ENCODE measurements around the gene UROD.
"Not testable (repeated sequence)": the region's sequence is repeated elsewhere in the genome, so short reads cannot be mapped to it uniquely, and the experiment has no call there.

UROD gene

DNA sequence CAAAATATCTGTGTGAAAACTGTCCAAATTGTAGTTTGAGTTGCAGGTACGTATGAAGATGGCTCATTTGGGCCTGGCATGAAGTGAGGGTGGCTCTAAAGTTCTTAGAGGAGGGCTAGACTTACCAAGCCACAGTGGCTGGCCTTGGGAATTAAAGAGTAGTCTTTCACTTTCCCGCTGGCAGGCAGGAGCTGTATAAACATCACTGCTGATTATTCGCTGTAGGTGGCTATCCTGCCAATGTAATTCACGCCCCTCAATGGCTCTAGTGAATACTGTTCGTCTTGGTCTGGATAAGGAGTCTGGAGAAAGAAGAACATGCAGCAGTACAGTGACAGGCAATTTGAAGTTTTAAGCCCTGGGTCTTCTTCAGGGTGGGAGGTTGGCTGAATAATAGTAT lies 31.0 kb downstream of the UROD start:
- DNase-seq = no peak

DNA sequence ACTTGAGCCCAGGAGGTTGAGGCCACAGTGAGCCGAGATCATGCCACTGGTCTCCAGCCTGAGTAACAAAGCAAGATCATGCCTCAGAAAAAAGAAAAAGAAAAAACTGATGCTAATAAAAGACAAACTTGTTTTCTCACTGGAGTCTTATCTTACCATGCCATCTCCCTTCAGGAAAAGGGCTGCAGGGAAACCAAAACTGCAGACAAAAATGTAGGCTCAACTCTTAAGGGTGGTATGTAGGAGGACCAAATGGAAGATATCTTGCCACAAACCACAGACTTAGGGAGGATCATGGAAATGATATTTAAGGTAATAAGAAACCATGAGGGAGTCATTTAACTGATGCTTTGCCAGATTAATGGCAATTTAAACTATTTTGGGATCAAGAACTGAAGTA lies 32.9 kb downstream of the UROD start:
- DNase-seq = no peak

DNA sequence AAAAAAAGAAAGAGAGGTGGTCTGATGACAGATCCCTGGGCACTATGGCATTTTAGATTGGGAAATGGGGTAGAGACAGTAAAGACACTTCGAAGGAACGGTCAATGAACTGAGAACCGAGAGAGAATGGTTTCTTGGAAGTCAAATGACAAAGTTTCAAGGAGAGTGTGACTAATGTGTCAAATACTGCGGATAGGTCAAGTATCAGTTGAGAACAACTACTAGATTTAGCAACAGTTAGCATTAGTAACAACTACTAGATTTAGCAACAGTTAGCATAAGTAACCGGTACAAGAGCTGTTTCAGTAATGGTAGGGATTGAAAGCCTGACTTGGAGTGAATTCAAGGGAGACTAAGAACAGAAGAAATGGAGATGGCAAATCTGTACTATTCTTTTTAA lies 35.0 kb downstream of the UROD start:
- DNase-seq = no peak

DNA sequence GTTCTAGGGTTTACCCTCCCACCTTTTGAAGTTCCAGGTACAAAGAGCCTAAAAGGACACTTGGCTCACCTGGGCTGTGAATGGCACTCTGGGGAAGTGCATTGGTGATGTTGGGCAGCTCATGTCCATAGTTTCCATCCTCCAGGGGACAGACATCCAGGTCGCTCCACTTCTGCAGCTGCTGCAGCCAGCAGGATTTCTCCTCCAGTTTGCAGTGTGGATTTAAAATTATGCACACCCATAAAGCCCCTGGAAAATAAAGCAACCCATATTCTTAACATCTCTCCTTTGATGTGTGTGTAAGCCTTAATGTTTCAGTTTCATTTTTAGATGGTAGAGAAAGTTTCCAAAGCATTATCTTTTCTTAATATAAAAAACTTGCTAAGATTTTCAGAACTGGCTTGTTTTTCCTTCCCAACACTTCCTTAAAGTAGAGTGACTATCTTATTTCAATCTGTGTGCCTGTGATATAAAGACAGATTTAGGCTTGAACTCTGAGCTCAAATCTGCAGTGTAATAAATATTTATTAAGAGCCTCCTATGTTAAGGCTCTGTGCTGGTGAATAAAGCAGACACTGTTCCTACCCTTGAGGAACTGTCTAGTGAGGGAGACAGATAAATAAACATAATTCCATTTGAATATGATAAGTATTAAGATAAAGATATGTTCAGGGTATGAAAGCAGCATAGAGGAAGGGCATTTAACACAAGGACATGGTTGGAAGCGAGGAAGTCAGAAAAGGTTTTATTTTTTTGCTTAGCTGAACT lies 39.1 kb downstream of the UROD start:
- no peak for DNase-seq

DNA sequence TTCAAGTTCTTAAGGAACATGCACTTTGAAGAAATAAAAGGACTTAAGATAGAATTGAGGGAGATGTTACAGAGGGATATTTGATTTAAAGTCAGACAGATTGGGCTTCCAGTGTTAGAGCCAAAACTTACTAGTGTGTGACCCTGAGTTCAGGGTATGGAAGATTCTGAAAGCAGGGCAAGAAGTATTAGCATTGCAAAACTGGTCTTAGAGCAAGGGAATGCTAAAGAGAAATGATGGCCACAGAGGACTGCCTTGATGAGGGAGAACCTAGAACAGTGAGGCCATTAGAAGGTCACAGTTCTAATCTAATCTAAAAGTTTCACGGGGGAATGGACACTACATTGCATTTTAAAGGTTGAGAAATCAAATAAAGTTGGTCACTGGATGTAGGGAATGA lies 45.5 kb downstream of the UROD start:
- no peak for DNase-seq

DNA sequence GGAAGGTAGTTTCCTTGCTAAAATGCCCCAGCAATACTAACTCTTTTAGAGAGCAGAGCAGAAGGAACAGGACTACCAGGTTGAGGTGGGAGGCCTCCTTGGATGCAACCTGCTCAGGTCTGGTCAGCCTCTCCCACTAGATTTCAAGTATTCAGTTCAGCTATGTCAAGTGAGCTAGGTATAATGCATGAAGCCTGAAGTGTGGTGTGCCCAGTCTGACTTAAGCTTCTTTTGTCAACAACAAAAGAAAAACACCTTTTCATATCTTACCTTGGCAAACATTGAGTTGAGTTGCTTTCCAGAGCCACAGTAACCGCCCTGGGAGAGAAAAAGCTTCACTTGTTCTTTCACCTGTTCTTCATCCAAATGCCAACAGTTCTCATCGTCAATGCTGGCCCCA lies 47.8 kb downstream of the UROD start:
- no peak for DNase-seq

GRCh38 chr1:45062463-45062862 lies 50.4 kb downstream of the UROD start:
- not testable (repeated sequence) for DNase-seq

GRCh38 chr1:45065083-45065482 lies 53.0 kb downstream of the UROD start:
- DNase-seq = no peak

Measured in stimulated activated naive CD4-positive, alpha-beta T cell treated with Interleukin-2 at 50 U/mL for 16 hours (primary cell).